Endothelial cell of umbilical vein (primary cell): ENCODE results near the gene CAV1. TPM values are rescaled to one million over a fixed set of nuclear protein-coding genes. Genes with fewer than 3 reads are reported as not detected.

Experiments used
- BruUV-seq: library from RNA; stranded (reverse); fragments of 400-500 nt; replicated peaks from 2 replicates; lab custom pipeline; 2021; lab: Mats Ljungman, UMichigan
- CTCF ChIA-PET: fragments of 300-600, 350-600 bp; sonication (Branson Sonifier 250); formaldehyde crosslinking; loops from one replicate; lab custom pipeline; 2021; ENCODE audit warnings: antibody characterized with exemption, inconsistent platforms; lab: Charles Lee
- POLR2A ChIA-PET: fragments of 300-600, 350-600 bp; sonication (Branson Sonifier 250); formaldehyde crosslinking; loops from one replicate; lab custom pipeline; 2021; ENCODE audit warnings: antibody characterized with exemption, inconsistent platforms; lab: Charles Lee
- DNase-seq: peaks from one replicate; pipeline ENCODE4 v3.0.0-alpha.2; 2011; ENCODE audit warnings: low read depth, low spot score
- FAIRE-seq: peaks from 2 replicates; lab custom pipeline; 2011; peaks lifted over from hg19 to GRCh38; lab: Jason Lieb, UNC
- H2AFZ ChIP-seq: 2 replicates; pipeline ENCODE4 v1.6.0; 2012; ENCODE audit warnings: low read depth, low read length, control low read depth, inconsistent platforms
- H3K27ac ChIP-seq: 2 replicates; pipeline ENCODE4 v1.5.1; 2011; ENCODE audit warnings: low read depth, mild to moderate bottlenecking, control low read depth, low read length, moderate library complexity; ENCODE audit not compliant: insufficient read depth
- H3K27me3 ChIP-seq, 2 experiments: 2 replicates each; pipeline versions ENCODE4 v1.6.0 to v1.6.1; 2011; ENCODE audit warnings: low read length in 2 of 2, mixed read lengths in 1 of 2; ENCODE audit not compliant: control insufficient read depth in 2 of 2, insufficient read depth in 2 of 2
- H3K36me3 ChIP-seq, 2 experiments: 2 replicates in 1 of 2; 3 replicates in 1 of 2; pipeline ENCODE4 v1.5.1; 2011; ENCODE audit warnings: low read length in 2 of 2, mild to moderate bottlenecking in 1 of 2, moderate library complexity in 1 of 2; ENCODE audit not compliant: control insufficient read depth in 2 of 2, insufficient read depth in 2 of 2; ENCODE audit errors: extremely low read depth in 1 of 2
- H3K4me1 ChIP-seq: 3 replicates; pipeline ENCODE4 v1.5.1; 2011; ENCODE audit warnings: mild to moderate bottlenecking, low read length; ENCODE audit not compliant: control insufficient read depth, insufficient read depth; ENCODE audit errors: extremely low read depth
- H3K4me2 ChIP-seq: 2 replicates; pipeline ENCODE4 v1.6.1; 2011; ENCODE audit warnings: low read length, control low read depth, mixed read lengths; ENCODE audit not compliant: insufficient read depth
- H3K4me3 ChIP-seq, 3 experiments: fragments of 200-600 bp in 1 of 3; sonication (generic), shearing (Covaris generic) in 1 of 3; replicated peaks in 1 of 3; 2 replicates each; pipeline ENCODE4 v1.5.1; 2011 to 2016; ENCODE audit warnings: control low read depth in 3 of 3, low read length in 3 of 3, mild to moderate bottlenecking in 2 of 3, inconsistent platforms in 1 of 3, low read depth in 1 of 3, moderate library complexity in 1 of 3; ENCODE audit not compliant: insufficient read depth in 1 of 3
- H3K79me2 ChIP-seq: 2 replicates; pipeline ENCODE4 v1.6.0; 2012; ENCODE audit warnings: low read length, inconsistent platforms; ENCODE audit not compliant: control insufficient read depth, insufficient read depth
- H3K9ac ChIP-seq: replicated peaks from 2 replicates; pipeline ENCODE3; 2011; ENCODE audit warnings: low read length, control low read depth; ENCODE audit not compliant: insufficient read depth; ENCODE audit errors: extremely low read depth
- H3K9me1 ChIP-seq: replicated peaks from 3 replicates; pipeline ENCODE4 v1.6.0; 2011; ENCODE audit warnings: mild to moderate bottlenecking, low read length; ENCODE audit not compliant: control insufficient read depth, insufficient read depth; ENCODE audit errors: extremely low read depth
- H3K9me3 ChIP-seq: replicated peaks from 2 replicates; pipeline ENCODE4 v1.5.1; 2012; ENCODE audit warnings: low read length, inconsistent platforms; ENCODE audit not compliant: control insufficient read depth, insufficient read depth
- H4K20me1 ChIP-seq: replicated peaks from 2 replicates; pipeline ENCODE3; 2011; ENCODE audit warnings: mild to moderate bottlenecking, low read length; ENCODE audit not compliant: control insufficient read depth, insufficient read depth; ENCODE audit errors: extremely low read depth
- CTCF ChIP-seq, 2 donors: IDR thresholded peaks; 1 replicate in 1 of 2; 2 replicates in 1 of 2; pipeline ENCODE4 v1.5.1; 2011; ENCODE audit warnings: low read length in 2 of 2, mild to moderate bottlenecking in 2 of 2, moderate library complexity in 2 of 2, control low read depth in 1 of 2, inconsistent platforms in 1 of 2, low read depth in 1 of 2; ENCODE audit not compliant: insufficient read depth in 1 of 2; ENCODE audit errors: extremely low read depth in 1 of 2
- EZH2 ChIP-seq: IDR thresholded peaks from 2 replicates; pipeline ENCODE4 v1.6.1; 2012; ENCODE audit warnings: borderline replicate concordance, low read depth, mild to moderate bottlenecking, moderate library complexity, low read length, inconsistent platforms; ENCODE audit not compliant: severe bottlenecking
- FOS ChIP-seq: IDR thresholded peaks from 2 replicates; pipeline ENCODE4 v1.6.1; 2011; ENCODE audit warnings: mild to moderate bottlenecking, low read length, moderate library complexity, borderline replicate concordance; ENCODE audit not compliant: insufficient read depth
- GATA2 ChIP-seq: IDR thresholded peaks from 2 replicates; pipeline ENCODE4 v1.7.0; 2011; ENCODE audit warnings: low read depth, mild to moderate bottlenecking, moderate library complexity, mixed read lengths, low read length; ENCODE audit not compliant: insufficient read length, insufficient read depth
- JUN ChIP-seq: IDR thresholded peaks from 2 replicates; pipeline ENCODE4 v1.6.1; 2011; ENCODE audit warnings: borderline replicate concordance, low read depth; ENCODE audit not compliant: insufficient read length, insufficient read depth
- MAX ChIP-seq: IDR thresholded peaks from 2 replicates; pipeline ENCODE4 v1.6.1; 2011; ENCODE audit not compliant: insufficient read depth, insufficient read length
- MYC ChIP-seq: IDR thresholded peaks from one replicate; pipeline ENCODE4 v1.6.1; 2011; ENCODE audit warnings: mild to moderate bottlenecking, low read depth, low read length
- POLR2A ChIP-seq: IDR thresholded peaks from 2 replicates; pipeline ENCODE4 v1.6.1; 2012; ENCODE audit warnings: low read depth, mild to moderate bottlenecking, control low read depth, low read length
- POLR2AphosphoS5 ChIP-seq: IDR thresholded peaks from 2 replicates; pipeline ENCODE4 v1.6.1; 2012; ENCODE audit warnings: low read depth, mild to moderate bottlenecking, control low read depth, low read length, moderate library complexity; ENCODE audit not compliant: insufficient read depth
- dilution Hi-C: fragments of 300-500 bp; cut with MboI; formaldehyde crosslinking; loops from one replicate; pipeline ENCODE4 v1.15.0; 2019; ENCODE audit warnings: low sequenced_read_pairs; ENCODE audit not compliant: extremely low pct_ligation_motif_present
- intact Hi-C: fragments of 100-400 bp; cut with micrococcal nuclease; formaldehyde crosslinking; loops from one replicate; pipeline ENCODE4 v1.10.0; 2022
- polyA plus RNA-seq, 4 experiments: library from polyadenylated mRNA; depleted of rRNA in 3 of 4; stranded (reverse) in 3 of 4; unstranded in 1 of 4; fragments of >200 nt; gene quantifications; 2 replicates each; pipeline versions ENCODE4 v1.2.1 to v1.2.3, GENCODE V29; 2011 to 2012; ENCODE audit warnings: missing spikeins in 1 of 4
- total RNA-seq: library from RNA; stranded (reverse); gene quantifications from 2 replicates; pipeline ENCODE4 v1.2.3, GENCODE V29; 2021

The CAV1 gene
- total and polyA plus RNA-seq, 2 donors (not counting 3 experiments of a cell fraction or from before 2014, with no cell fraction given), result 1,483 to 3,129 TPM

GRCh38 chr7:116491887-116492653 lies 32.8 kb upstream of the CAV1 start:
- Histone ChIP-seq H4K20me1 (no peaks in the 10 kb centered on the region), H3K9me3 (no peaks in the 10 kb centered on the region), H3K27ac (no peak overlapping the region), H2AFZ (no peak overlapping the region), H3K79me2 (no peaks in the 10 kb centered on the region), H3K4me1 (peaks cover 2% of the 10 kb centered on the region), H3K9ac (no peak overlapping the region), H3K9me1 (no peaks in the 10 kb centered on the region), H3K36me3 (no peaks in the 10 kb centered on the region), H3K27me3 (no peaks in the 10 kb centered on the region), H3K4me2 (no peak overlapping the region), H3K4me3 (no peak overlapping the region)
- TF ChIP-seq CTCF (IDR thresholded peaks at IDR 0.05; ENCODE audit: extremely low read depth in 1 of 2, insufficient read depth in 1 of 2, low read depth in 1 of 2, low read length in 2 of 2) (no peak), POLR2AphosphoS5 (no peak), GATA2 (no peak), EZH2 (no peak), JUN (no peak), POLR2A (no peak), MYC (no peak), FOS (no peak), MAX (no peak)
- DNase-seq, result no peak
- ChIA-PET CTCF (no interaction called here), POLR2A (no interaction called here)
- dilution Hi-C loops (no loop called here), intact Hi-C loops (no loop called here)
- FAIRE-seq, result no peak
- no TSS peak for BruUV-seq
